OCI-LY3 (cell line): ENCODE results near the gene CDV3.

Source experiments
- H2AFZ ChIP-seq: fragments of 200-600, 300-600 bp; shearing (Covaris generic); 2 replicates; pipeline ENCODE4 v1.6.0; 2014; ENCODE audit warnings: antibody characterized with exemption, low read depth, low read length
- H3K27ac ChIP-seq: fragments of 200-600, 300-600 bp; sonication (generic); 2 replicates; pipeline ENCODE4 v1.5.1; 2014; ENCODE audit warnings: mild to moderate bottlenecking, low read length, moderate library complexity, mixed read lengths
- H3K27me3 ChIP-seq: fragments of 200-600, 300-600 bp; sonication (generic); 2 replicates; pipeline ENCODE4 v1.6.1; 2014; ENCODE audit warnings: low read depth, low read length, mixed read lengths
- H3K36me3 ChIP-seq: fragments of 200-600, 300-600 bp; sonication (generic); replicated peaks from 2 replicates; pipeline ENCODE3; 2014; ENCODE audit warnings: low read depth, low read length, mixed read lengths
- H3K4me1 ChIP-seq: fragments of 300-600, 200-600 bp; sonication (generic); 2 replicates; pipeline ENCODE4 v1.6.1; 2014; ENCODE audit warnings: low read length, mixed read lengths
- H3K4me2 ChIP-seq: fragments of 200-600, 300-600 bp; sonication (generic); 2 replicates; pipeline ENCODE4 v1.6.1; 2014; ENCODE audit warnings: low read length, mixed read lengths
- H3K4me3 ChIP-seq: fragments of 300-600, 200-600 bp; sonication (generic); 2 replicates; pipeline ENCODE4 v1.5.1; 2014; ENCODE audit warnings: antibody characterized with exemption, mild to moderate bottlenecking, low read length, moderate library complexity
- H3K79me2 ChIP-seq: fragments of 300-600, 200-600 bp; shearing (Covaris generic); 2 replicates; pipeline ENCODE4 v1.6.1; 2014; ENCODE audit warnings: mild to moderate bottlenecking, low read length, mixed read lengths
- H3K9ac ChIP-seq: fragments of 300-600, 200-600 bp; shearing (Covaris generic); 2 replicates; pipeline ENCODE4 v1.6.0; 2014; ENCODE audit warnings: mild to moderate bottlenecking, low read length, moderate library complexity
- H3K9me3 ChIP-seq: fragments of 200-600, 300-600 bp; shearing (Covaris generic); 2 replicates; pipeline ENCODE4 v1.6.1; 2014; ENCODE audit warnings: low read length, mixed read lengths; ENCODE audit not compliant: insufficient read depth
- H4K20me1 ChIP-seq: fragments of 200-600, 300-600 bp; sonication (generic); 2 replicates; pipeline ENCODE4 v1.6.1; 2016; ENCODE audit warnings: low read length, mixed read lengths; ENCODE audit not compliant: insufficient read depth
- EZH2phosphoT487 ChIP-seq: fragments of 200-600 bp; shearing (Covaris generic); IDR thresholded peaks from 2 replicates; pipeline ENCODE4 v1.6.1; 2018; ENCODE audit warnings: antibody characterized with exemption, mixed run types, low read depth
- TF ChIP-seq, protein P1 (sequence below): fragments of 200-600, 300-600 bp; sonication (generic); IDR thresholded peaks from 2 replicates; pipeline ENCODE4 v1.5.1; 2014; ENCODE audit warnings: antibody characterized with exemption, low read length, low read depth

CDV3 gene

GRCh38 chr3:133575086-133575485, 1.6 kb downstream of the CDV3 start:
- no peaks in the 10 kb centered on the region for H3K9me3 ChIP-seq
- H3K36me3 ChIP-seq, result peaks cover 48% of the 10 kb centered on the region
- peaks cover 49% of the 10 kb centered on the region for H3K4me1 ChIP-seq
- TF ChIP-seq, protein P1, sequence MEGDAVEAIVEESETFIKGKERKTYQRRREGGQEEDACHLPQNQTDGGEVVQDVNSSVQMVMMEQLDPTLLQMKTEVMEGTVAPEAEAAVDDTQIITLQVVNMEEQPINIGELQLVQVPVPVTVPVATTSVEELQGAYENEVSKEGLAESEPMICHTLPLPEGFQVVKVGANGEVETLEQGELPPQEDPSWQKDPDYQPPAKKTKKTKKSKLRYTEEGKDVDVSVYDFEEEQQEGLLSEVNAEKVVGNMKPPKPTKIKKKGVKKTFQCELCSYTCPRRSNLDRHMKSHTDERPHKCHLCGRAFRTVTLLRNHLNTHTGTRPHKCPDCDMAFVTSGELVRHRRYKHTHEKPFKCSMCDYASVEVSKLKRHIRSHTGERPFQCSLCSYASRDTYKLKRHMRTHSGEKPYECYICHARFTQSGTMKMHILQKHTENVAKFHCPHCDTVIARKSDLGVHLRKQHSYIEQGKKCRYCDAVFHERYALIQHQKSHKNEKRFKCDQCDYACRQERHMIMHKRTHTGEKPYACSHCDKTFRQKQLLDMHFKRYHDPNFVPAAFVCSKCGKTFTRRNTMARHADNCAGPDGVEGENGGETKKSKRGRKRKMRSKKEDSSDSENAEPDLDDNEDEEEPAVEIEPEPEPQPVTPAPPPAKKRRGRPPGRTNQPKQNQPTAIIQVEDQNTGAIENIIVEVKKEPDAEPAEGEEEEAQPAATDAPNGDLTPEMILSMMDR, result no peak
- no peak for TF ChIP-seq EZH2phosphoT487
- H3K27ac ChIP-seq, result peak overlapping the region; percentile 78
- H4K20me1 ChIP-seq, result peaks cover 52% of the 10 kb centered on the region
- H2AFZ ChIP-seq, result no peak overlapping the region
- H3K9ac ChIP-seq, result peak overlapping the region; percentile 93
- H3K4me3 ChIP-seq, result peak overlapping the region; percentile 91
- peaks cover 64% of the 10 kb centered on the region for H3K79me2 ChIP-seq
- H3K27me3 ChIP-seq, result no peaks in the 10 kb centered on the region
- H3K4me2 ChIP-seq, result peak overlapping the region; percentile 85

DNA sequence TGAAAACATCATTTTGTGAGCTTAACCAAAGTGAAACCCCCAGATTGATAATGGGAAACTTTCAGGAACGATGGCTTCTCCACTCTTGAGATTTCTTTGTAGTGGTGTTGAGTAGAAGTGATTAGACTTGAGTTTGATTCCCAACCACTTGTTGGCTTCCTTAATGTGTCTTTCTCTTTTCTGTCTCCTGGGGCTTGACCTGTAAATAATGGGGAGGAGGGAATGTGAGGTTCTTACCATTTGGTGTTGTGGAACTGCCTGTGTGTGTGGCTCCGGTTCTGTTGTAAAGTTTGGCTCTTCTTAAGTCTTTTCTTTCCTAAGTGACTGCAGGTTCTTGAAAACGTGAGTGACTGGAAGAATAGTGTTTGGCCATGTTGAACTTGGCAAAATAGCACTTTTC, 2.7 kb downstream of the CDV3 start:
- Histone ChIP-seq H3K36me3 (peaks cover 54% of the 10 kb centered on the region), H3K4me1 (peaks cover 40% of the 10 kb centered on the region), H3K27ac (peak overlapping the region; percentile 78; the same call in 1 of the 2 replicates), H3K4me3 (peak overlapping the region; percentile 91), H3K9me3 (no peaks in the 10 kb centered on the region), H3K9ac (peak overlapping the region; percentile 93; the same call in 1 of the 2 replicates), H4K20me1 (peaks cover 63% of the 10 kb centered on the region), H3K4me2 (peak overlapping the region; percentile 85), H3K27me3 (no peaks in the 10 kb centered on the region), H3K79me2 (peaks cover 75% of the 10 kb centered on the region), H2AFZ (no peak overlapping the region)
- TF ChIP-seq, protein P1, result no peak
- no peak for TF ChIP-seq EZH2phosphoT487

GRCh38 chr3:133578548-133579191, 5.2 kb downstream of the CDV3 start:
- Histone ChIP-seq H3K4me1 (peaks cover 24% of the 10 kb centered on the region), H3K27ac (no peak overlapping the region), H3K36me3 (peaks cover 76% of the 10 kb centered on the region), H3K9ac (no peak overlapping the region), H2AFZ (no peak overlapping the region), H4K20me1 (peaks cover 85% of the 10 kb centered on the region), H3K79me2 (peaks cover 98% of the 10 kb centered on the region), H3K4me2 (no peak overlapping the region), H3K27me3 (no peaks in the 10 kb centered on the region), H3K4me3 (no peak overlapping the region), H3K9me3 (no peaks in the 10 kb centered on the region)
- TF ChIP-seq EZH2phosphoT487, result no peak
- TF ChIP-seq, protein P1, result peak; percentile 57

- Histone ChIP-seq H3K4me2 (no peak overlapping the region), H4K20me1 (peaks cover 74% of the 10 kb centered on the region)
These were observed 9.9 kb downstream of the CDV3 start for GRCh38 chr3:133583396-133583795.

More at GRCh38 chr3:133583396-133583795, 9.9 kb downstream of the CDV3 start:
- no peaks in the 10 kb centered on the region for H3K9me3 ChIP-seq
- H3K4me1 ChIP-seq, result peaks cover 11% of the 10 kb centered on the region
- H2AFZ ChIP-seq, result no peak overlapping the region
- peaks cover 77% of the 10 kb centered on the region for H3K36me3 ChIP-seq
- peaks cover 73% of the 10 kb centered on the region for H3K79me2 ChIP-seq
- H3K9ac ChIP-seq, result no peak overlapping the region
- TF ChIP-seq, protein P1, result no peak
- no peak for TF ChIP-seq EZH2phosphoT487
- H3K27ac ChIP-seq, result no peak overlapping the region
- H3K4me3 ChIP-seq, result no peak overlapping the region
- no peaks in the 10 kb centered on the region for H3K27me3 ChIP-seq
